GM12878 (cell line): Measurements from ENCODE around the gene CDK11A. TPM values are rescaled to one million over a fixed set of nuclear protein-coding genes. Genes with fewer than 3 reads are reported as not detected.

ENCODE experiments used
- ATAC-seq: fragments of 200-7000 bp; cut with Tn5 transposase; 3 replicates; pipeline ENCODE4 v1.9.1; 2020; ENCODE audit warnings: mild to moderate bottlenecking, moderate library complexity
- BruUV-seq: library from RNA; stranded (reverse); fragments of 400-500 nt; replicated peaks from 2 replicates; lab custom pipeline; 2021; lab: Mats Ljungman, UMichigan
- CTCF ChIA-PET: fragments of 300-600 bp; sonication (Branson Sonifier 250); formaldehyde crosslinking; extraction: SDS; loops from one replicate; lab custom pipeline; 2021; ENCODE audit warnings: inconsistent platforms; lab: Yijun Ruan, JAX
- POLR2A ChIA-PET: fragments of 350-600 bp; formaldehyde crosslinking; extraction: SDS; loops from one replicate; lab custom pipeline; 2021; ENCODE audit warnings: inconsistent platforms; lab: Charles Lee
- RAD21 ChIA-PET: fragments of 300-600 bp; sonication (Branson Sonifier 250); formaldehyde crosslinking; loops from one replicate; lab custom pipeline; 2023; ENCODE audit warnings: antibody characterized with exemption; ENCODE audit not compliant: unreplicated experiment; lab: Charles Lee
- SMC1A ChIA-PET: fragments of 300-600 bp; sonication (Branson Sonifier 250); formaldehyde crosslinking; loops from one replicate; lab custom pipeline; 2023; ENCODE audit not compliant: unreplicated experiment, uncharacterized antibody; lab: Charles Lee
- DNase-seq: peaks from one replicate; pipeline ENCODE4 v3.0.0-alpha.2; 2011; ENCODE audit warnings: low read depth, low spot score
- FAIRE-seq: peaks from 3 replicates; lab custom pipeline; 2011; peaks lifted over from hg19 to GRCh38; lab: Jason Lieb, UNC
- H2AFZ ChIP-seq: 2 replicates; pipeline ENCODE4 v1.6.0; 2011; ENCODE audit warnings: low read depth, low read length, control low read depth; ENCODE audit not compliant: control insufficient read depth
- H3K27ac ChIP-seq: 2 replicates; pipeline ENCODE4 v1.5.1; 2011; ENCODE audit warnings: control low read depth; ENCODE audit not compliant: control insufficient read depth, insufficient read depth
- H3K27me3 ChIP-seq, 2 experiments: replicated peaks in 1 of 2; 2 replicates each; pipeline versions ENCODE4 v1.6.0 to v1.6.1; 2011; ENCODE audit warnings: low read length in 1 of 2; ENCODE audit not compliant: control insufficient read depth in 2 of 2, insufficient read depth in 2 of 2
- H3K36me3 ChIP-seq, 2 experiments: 2 replicates each; pipeline ENCODE4 v1.5.1; 2011; ENCODE audit warnings: low read length in 1 of 2; ENCODE audit not compliant: control insufficient read depth in 2 of 2, insufficient read depth in 2 of 2
- H3K4me1 ChIP-seq: 2 replicates; pipeline ENCODE4 v1.6.1; 2011; ENCODE audit warnings: mild to moderate bottlenecking, low read length, moderate library complexity, mixed read lengths; ENCODE audit not compliant: control insufficient read depth, insufficient read depth
- H3K4me2 ChIP-seq: 2 replicates; pipeline ENCODE4 v1.6.0; 2011; ENCODE audit warnings: control low read depth; ENCODE audit not compliant: control insufficient read depth, insufficient read depth
- H3K4me3 ChIP-seq: fragments of 200-600 bp; sonication (generic); 2 replicates; pipeline ENCODE4 v1.5.1; 2016
- H3K79me2 ChIP-seq: 2 replicates; pipeline ENCODE4 v1.6.0; 2011; ENCODE audit warnings: low read length; ENCODE audit not compliant: control insufficient read depth, insufficient read depth
- H3K9ac ChIP-seq: 2 replicates; pipeline ENCODE4 v1.8.0; 2011; ENCODE audit warnings: low read length, control low read depth, mixed read lengths; ENCODE audit not compliant: control insufficient read depth, insufficient read depth
- H3K9me3 ChIP-seq: replicated peaks from 3 replicates; pipeline ENCODE4 v1.5.1; 2011; ENCODE audit warnings: mild to moderate bottlenecking, low read length; ENCODE audit not compliant: control insufficient read depth, insufficient read depth
- H4K20me1 ChIP-seq: 2 replicates; pipeline ENCODE4 v1.6.0; 2011; ENCODE audit not compliant: control insufficient read depth, insufficient read depth
- BMI1 ChIP-seq: fragments of 450-650 bp; IDR thresholded peaks from 2 replicates; pipeline ENCODE4 v1.6.1; 2016; ENCODE audit warnings: mild to moderate bottlenecking, moderate library complexity, borderline replicate concordance
- CHD1 ChIP-seq: IDR thresholded peaks from 2 replicates; pipeline ENCODE4 v1.6.1; 2012; ENCODE audit warnings: low read depth, low read length, improper control_type of control experiment
- FOXM1 ChIP-seq: IDR thresholded peaks from 2 replicates; pipeline ENCODE4 v1.6.1; 2012; ENCODE audit warnings: low read depth, mild to moderate bottlenecking, inconsistent platforms, low read length, moderate library complexity
- HDAC6 ChIP-seq: fragments of 200-600 bp; sonication (generic); IDR thresholded peaks from one replicate; pipeline ENCODE4 v1.8.0; 2017; ENCODE audit warnings: antibody characterized with exemption; ENCODE audit not compliant: unreplicated experiment
- HDGF ChIP-seq: fragments of 450-650 bp; IDR thresholded peaks from 2 replicates; pipeline ENCODE4 v1.6.1; 2016; ENCODE audit warnings: antibody characterized with exemption
- NR2F1 ChIP-seq: fragments of 450-650 bp; conservative IDR thresholded peaks from 2 replicates; pipeline ENCODE4 v1.6.1; 2017; ENCODE audit warnings: mild to moderate bottlenecking
- POLR2A ChIP-seq: IDR thresholded peaks from 2 replicates; pipeline ENCODE4 v1.6.1; 2011; ENCODE audit warnings: low read depth, mild to moderate bottlenecking, low read length
- SIX5 ChIP-seq: IDR thresholded peaks from 2 replicates; pipeline ENCODE4 v1.6.1; 2011; ENCODE audit warnings: mild to moderate bottlenecking, low read depth, low read length, moderate library complexity; ENCODE audit not compliant: severe bottlenecking
- SMC3 ChIP-seq: IDR thresholded peaks from 2 replicates; pipeline ENCODE4 v1.6.1; 2011; ENCODE audit warnings: low read length, improper control_type of control experiment, borderline replicate concordance
- SP1 ChIP-seq: IDR thresholded peaks from one replicate; pipeline ENCODE4 v1.6.1; 2011; ENCODE audit warnings: low read depth, low read length
- ZNF274 ChIP-seq: IDR thresholded peaks from one replicate; pipeline ENCODE4 v1.8.0; 2011; ENCODE audit not compliant: insufficient read length, insufficient read depth
- ZSCAN29 ChIP-seq: fragments of 450-650 bp; IDR thresholded peaks from 2 replicates; pipeline ENCODE4 v1.6.1; 2017; ENCODE audit warnings: mild to moderate bottlenecking, moderate library complexity
- WGBS: methylation state at CpG from one replicate; pipeline ENCODE4 v1.1.6; 2016; ENCODE audit warnings: low lambda C conversion rate; ENCODE audit not compliant: insufficient replicate concordance, insufficient coverage; ENCODE audit errors: missing lambda C conversion rate; 5-methylcytosine and 5-hydroxymethylcytosine counted together
- in situ Hi-C: fragments of 300-500 bp; cut with MboI; formaldehyde crosslinking; loops from 9 replicates; pipeline ENCODE4 v1.14.3; 2018; ENCODE audit warnings: mixed read lengths
- intact Hi-C: fragments of 100-400 bp; cut with micrococcal nuclease; formaldehyde crosslinking; loops from one replicate; pipeline ENCODE4 v1.14.2; 2022; ENCODE audit not compliant: unreplicated experiment
- polyA plus RNA-seq, 11 experiments: library from polyadenylated mRNA; depleted of rRNA in 4 of 11; unstranded in 6 of 11; stranded (reverse) in 5 of 11; fragments of >200 nt; fragmentation: Nextera tagmentation in 4 of 11; fragmentation: Illumina TruSeq in 1 of 11; extraction: Ambion mirVana in 4 of 11; extraction: Trizol in 1 of 11; gene quantifications; 1 replicate in 1 of 11; 2 replicates in 10 of 11; pipeline versions ENCODE4 v1.2.1 to v1.2.3, GENCODE V29; 2011 to 2016; ENCODE audit warnings: inconsistent platforms in 2 of 11, missing spikeins in 2 of 11, low read depth in 1 of 11
- total RNA-seq, 4 experiments: library from RNA; depleted of rRNA in 3 of 4; stranded (reverse); fragments of >200 nt in 3 of 4; fragmentation: Illumina TruSeq in 1 of 4; extraction: Trizol in 1 of 4; gene quantifications; 2 replicates each; pipeline versions ENCODE4 v1.2.1 to v1.2.3, GENCODE V29; 2013 to 2021
- TF ChIP-seq, protein P1 (sequence below): IDR thresholded peaks from 2 replicates; pipeline ENCODE4 v1.6.1; 2011; ENCODE audit warnings: borderline replicate concordance, low read depth, mild to moderate bottlenecking, moderate library complexity, mixed read lengths, low read length; ENCODE audit not compliant: insufficient read depth; ENCODE audit errors: extremely low read length
- TF ChIP-seq, protein P2 (sequence below): fragments of 450-650 bp; IDR thresholded peaks from 2 replicates; pipeline ENCODE4 v1.6.1; 2018; ENCODE audit warnings: mild to moderate bottlenecking, low read depth, moderate library complexity; ENCODE audit not compliant: partially characterized antibody
- TF ChIP-seq, protein P3 (sequence below): IDR thresholded peaks from 2 replicates; pipeline ENCODE4 v1.6.1; 2012; ENCODE audit warnings: low read length, inconsistent platforms

CDK11A gene
- total and polyA plus RNA-seq, 10 of the 15 experiments (the other 5 are each of a cell fraction or from before 2014, with no cell fraction given) = 5.1 to 46.0 (median 25.9) TPM

DNA sequence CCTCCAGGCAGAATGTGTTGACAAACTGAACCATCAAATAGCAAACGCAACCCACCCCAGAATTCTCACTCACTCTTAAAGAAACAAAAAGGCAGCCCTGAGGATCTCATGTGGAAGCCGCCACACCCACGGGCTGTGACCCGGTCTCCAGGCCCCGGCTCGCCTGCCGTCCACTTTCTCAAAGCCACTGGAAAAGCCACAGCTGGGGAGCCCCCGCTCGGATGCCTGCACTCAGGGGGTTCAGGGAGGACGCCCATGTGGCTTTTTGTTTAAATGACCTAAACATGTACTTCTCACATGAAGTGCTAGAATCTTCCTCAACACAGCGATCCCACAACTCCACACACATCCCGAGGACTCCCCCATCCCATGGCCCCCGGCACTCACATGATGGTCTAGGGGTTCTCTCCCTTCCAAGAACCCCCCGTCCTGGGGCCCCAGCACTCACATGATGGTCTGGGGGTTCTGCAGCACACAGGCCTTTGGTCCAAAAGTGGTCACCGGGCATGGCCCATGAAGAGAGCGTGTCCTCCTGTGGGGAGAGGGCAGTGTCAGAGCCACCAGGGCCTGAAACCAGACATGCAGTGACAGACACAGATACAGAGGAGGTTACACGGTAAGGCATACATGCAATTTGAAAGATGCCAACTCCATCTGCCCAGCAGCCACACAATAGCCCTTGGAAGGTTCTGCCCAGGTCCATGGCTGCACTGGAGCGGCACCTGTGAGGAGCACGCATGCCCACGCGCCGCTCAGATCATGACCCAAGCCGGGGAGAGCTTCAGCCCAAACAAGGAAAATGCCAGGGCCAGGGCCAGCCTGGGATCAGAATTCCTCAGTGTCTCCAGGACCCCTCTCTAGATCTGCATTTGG is 37.6 kb upstream of the CDK11A start:
- RAD21 ChIA-PET = no interaction called here
- in situ Hi-C loops = no loop called here
- Histone ChIP-seq H3K4me2 (no peak overlapping the region), H3K9ac (no peak overlapping the region), H3K27me3 (no peaks in the 10 kb centered on the region), H3K9me3 (no peaks in the 10 kb centered on the region), H3K4me1 (no peaks in the 10 kb centered on the region), H4K20me1 (no peaks in the 10 kb centered on the region), H3K79me2 (peaks cover 4% of the 10 kb centered on the region), H3K4me3 (no peak overlapping the region), H2AFZ (no peak overlapping the region), H3K27ac (no peak overlapping the region), H3K36me3 (peaks cover 14 to 45% of the 10 kb centered on the region in 2 experiments)
- ATAC-seq = no peak
- intact Hi-C loops = no loop called here
- DNase-seq = no peak
- CTCF ChIA-PET = no interaction called here
- 98% methylated on average over 23 of the region's 23 CpGs for WGBS
- SMC1A ChIA-PET = no interaction called here
- POLR2A ChIA-PET = no interaction called here
- no peak for FAIRE-seq
- no TSS peak for BruUV-seq
- no peak for TF ChIP-seq ZNF274
- no peak for TF ChIP-seq BMI1
- TF ChIP-seq SP1 = no peak
- TF ChIP-seq, protein P1, sequence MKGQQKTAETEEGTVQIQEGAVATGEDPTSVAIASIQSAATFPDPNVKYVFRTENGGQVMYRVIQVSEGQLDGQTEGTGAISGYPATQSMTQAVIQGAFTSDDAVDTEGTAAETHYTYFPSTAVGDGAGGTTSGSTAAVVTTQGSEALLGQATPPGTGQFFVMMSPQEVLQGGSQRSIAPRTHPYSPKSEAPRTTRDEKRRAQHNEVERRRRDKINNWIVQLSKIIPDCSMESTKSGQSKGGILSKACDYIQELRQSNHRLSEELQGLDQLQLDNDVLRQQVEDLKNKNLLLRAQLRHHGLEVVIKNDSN = no peak
- TF ChIP-seq ZSCAN29 = no peak
- no peak for TF ChIP-seq HDAC6
- TF ChIP-seq SIX5 = no peak
- no peak for TF ChIP-seq POLR2A
- no peak for TF ChIP-seq CHD1
- TF ChIP-seq NR2F1 = no peak
- no peak for TF ChIP-seq SMC3
- no peak for TF ChIP-seq FOXM1
- TF ChIP-seq HDGF = no peak
- TF ChIP-seq, protein P2, sequence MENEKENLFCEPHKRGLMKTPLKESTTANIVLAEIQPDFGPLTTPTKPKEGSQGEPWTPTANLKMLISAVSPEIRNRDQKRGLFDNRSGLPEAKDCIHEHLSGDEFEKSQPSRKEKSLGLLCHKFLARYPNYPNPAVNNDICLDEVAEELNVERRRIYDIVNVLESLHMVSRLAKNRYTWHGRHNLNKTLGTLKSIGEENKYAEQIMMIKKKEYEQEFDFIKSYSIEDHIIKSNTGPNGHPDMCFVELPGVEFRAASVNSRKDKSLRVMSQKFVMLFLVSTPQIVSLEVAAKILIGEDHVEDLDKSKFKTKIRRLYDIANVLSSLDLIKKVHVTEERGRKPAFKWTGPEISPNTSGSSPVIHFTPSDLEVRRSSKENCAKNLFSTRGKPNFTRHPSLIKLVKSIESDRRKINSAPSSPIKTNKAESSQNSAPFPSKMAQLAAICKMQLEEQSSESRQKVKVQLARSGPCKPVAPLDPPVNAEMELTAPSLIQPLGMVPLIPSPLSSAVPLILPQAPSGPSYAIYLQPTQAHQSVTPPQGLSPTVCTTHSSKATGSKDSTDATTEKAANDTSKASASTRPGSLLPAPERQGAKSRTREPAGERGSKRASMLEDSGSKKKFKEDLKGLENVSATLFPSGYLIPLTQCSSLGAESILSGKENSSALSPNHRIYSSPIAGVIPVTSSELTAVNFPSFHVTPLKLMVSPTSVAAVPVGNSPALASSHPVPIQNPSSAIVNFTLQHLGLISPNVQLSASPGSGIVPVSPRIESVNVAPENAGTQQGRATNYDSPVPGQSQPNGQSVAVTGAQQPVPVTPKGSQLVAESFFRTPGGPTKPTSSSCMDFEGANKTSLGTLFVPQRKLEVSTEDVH = no peak
- TF ChIP-seq, protein P3, sequence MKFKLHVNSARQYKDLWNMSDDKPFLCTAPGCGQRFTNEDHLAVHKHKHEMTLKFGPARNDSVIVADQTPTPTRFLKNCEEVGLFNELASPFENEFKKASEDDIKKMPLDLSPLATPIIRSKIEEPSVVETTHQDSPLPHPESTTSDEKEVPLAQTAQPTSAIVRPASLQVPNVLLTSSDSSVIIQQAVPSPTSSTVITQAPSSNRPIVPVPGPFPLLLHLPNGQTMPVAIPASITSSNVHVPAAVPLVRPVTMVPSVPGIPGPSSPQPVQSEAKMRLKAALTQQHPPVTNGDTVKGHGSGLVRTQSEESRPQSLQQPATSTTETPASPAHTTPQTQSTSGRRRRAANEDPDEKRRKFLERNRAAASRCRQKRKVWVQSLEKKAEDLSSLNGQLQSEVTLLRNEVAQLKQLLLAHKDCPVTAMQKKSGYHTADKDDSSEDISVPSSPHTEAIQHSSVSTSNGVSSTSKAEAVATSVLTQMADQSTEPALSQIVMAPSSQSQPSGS = no peak
